ENCODE data around the gene MLXIPL. TPM values are rescaled to one million over a fixed set of nuclear protein-coding genes. Genes with fewer than 3 reads are reported as not detected.

Gene MLXIPL
- total and polyA plus RNA-seq, 2 of the 8 experiments (the other 6 are each of a cell fraction or from before 2014, with no cell fraction given) = 9.4 to 10.6 TPM

DNA sequence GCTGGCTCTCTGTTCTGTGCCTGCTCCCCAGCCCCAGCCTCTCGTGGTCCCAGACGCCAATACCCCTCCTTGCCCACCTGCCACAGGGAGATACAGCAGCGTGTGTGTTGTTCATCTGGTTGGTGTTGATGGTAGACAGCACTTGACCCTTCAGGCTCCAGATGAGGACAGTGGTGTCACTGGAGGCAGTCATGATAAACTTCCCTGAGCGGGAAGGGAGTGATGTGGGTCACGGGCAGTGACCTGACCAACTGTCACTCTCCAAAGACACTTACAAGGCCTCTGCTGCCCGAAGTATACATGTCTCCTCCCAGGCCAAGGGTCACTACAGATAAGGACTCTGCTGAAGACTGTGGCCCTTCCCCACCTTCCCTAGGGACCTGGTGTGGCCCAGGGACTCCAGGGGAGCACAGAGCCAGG is 51.5 kb downstream of the MLXIPL start:
- no peak overlapping the region for H3K23ac ChIP-seq (ENCODE audit: insufficient read length)
- H3K14ac ChIP-seq (ENCODE audit: insufficient read length) = no peak overlapping the region
- no peak overlapping the region for H4K8ac ChIP-seq (ENCODE audit: extremely low read depth, insufficient read depth, low read length)
- peaks cover 26 to 48% (median 38%) of the 10 kb centered on the region in 4 experiments for H3K36me3 ChIP-seq (ENCODE audit: control insufficient read depth in 2 of 4, insufficient read depth in 4 of 4, low read length in 3 of 4)
- H2BK12ac ChIP-seq (ENCODE audit: low read depth, low read length) = no peak overlapping the region
- H3K9me3 ChIP-seq (ENCODE audit: insufficient read depth in 2 of 2, low read depth in 1 of 2, low read length in 1 of 2) = no peaks in the 10 kb centered on the region
- H2BK5ac ChIP-seq (ENCODE audit: low read depth, low read length) = no peak overlapping the region
- ChIA-PET POLR2A (ENCODE audit: partially characterized antibody) (interaction anchor here (1.2 kb wide), 1 partner anchor 166 kb away, joined by 3 read pairs; the partner anchor contains the start of gene ABHD11), CTCF (ENCODE audit: partially characterized antibody) (interaction anchor here (1.6 kb wide), 1 partner anchor 34 kb away, joined by 4 read pairs; no protein-coding TSS in a partner anchor)
- FAIRE-seq = no peak
- no peak overlapping the region for H3K27ac ChIP-seq (ENCODE audit: low read depth, low read length)
- H3K79me1 ChIP-seq (ENCODE audit: low read depth, low read length) = peaks cover 3% of the 10 kb centered on the region; the same call in 1 of the 2 replicates
- H4K91ac ChIP-seq (replicated peaks; ENCODE audit: insufficient read length, low read length) = no peak overlapping the region
- peaks cover 0 to 10% of the 10 kb centered on the region in 2 experiments for H4K20me1 ChIP-seq (replicated peaks in 1 of 2; ENCODE audit: control insufficient read depth in 1 of 2, insufficient read depth in 2 of 2, low read length in 2 of 2)
- H3K9ac ChIP-seq (replicated peaks in 1 of 4; ENCODE audit: extremely low read depth in 1 of 4, low read depth in 3 of 4, low read length in 3 of 4) = no peak overlapping the region
- H3K18ac ChIP-seq (ENCODE audit: extremely low read depth, low read length) = no peak overlapping the region
- H3K56ac ChIP-seq (replicated peaks; ENCODE audit: insufficient read length, low read depth, low read length) = no peak overlapping the region
- WGBS, 2 experiments (ENCODE audit: extremely low coverage in 1 of 2, insufficient coverage in 1 of 2, insufficient read length in 1 of 2, insufficient replicate concordance in 2 of 2, low coverage in 1 of 2, low lambda C conversion rate in 2 of 2, missing lambda C conversion rate in 1 of 2) = 87% methylated on average over 6 of the region's 6 CpGs; no CpG with 5 or more reads in 1 of the 2 experiments
- no peak overlapping the region for H2AK5ac ChIP-seq (ENCODE audit: low read depth, low read length)
- peaks cover 3% of the 10 kb centered on the region; the same call in 1 of the 2 replicates for H3K23me2 ChIP-seq (ENCODE audit: low read depth, low read length)
- no peak overlapping the region for H3K4me3 ChIP-seq (ENCODE audit: extremely low read depth in 1 of 4, insufficient read depth in 2 of 4, low read depth in 3 of 4, low read length in 4 of 4)
- H3K4me2 ChIP-seq (ENCODE audit: insufficient read depth in 1 of 2, low read depth in 2 of 2, low read length in 2 of 2) = no peak overlapping the region
- H3K27me3 ChIP-seq (replicated peaks in 1 of 4; ENCODE audit: control insufficient read depth in 3 of 4, extremely low read depth in 1 of 4, insufficient read depth in 3 of 4, low read length in 3 of 4) = peaks cover 0 to 4% (median under 1%) of the 10 kb centered on the region in 4 experiments; a peak in 3 of 7 replicates
- no peak overlapping the region for H3K4ac ChIP-seq (replicated peaks; ENCODE audit: insufficient read length, low read depth, low read length)
- no peak overlapping the region for H2AFZ ChIP-seq (ENCODE audit: low read length)
- no peak overlapping the region for H2BK120ac ChIP-seq (replicated peaks; ENCODE audit: low read depth, low read length)
- no peak overlapping the region for H2BK20ac ChIP-seq (ENCODE audit: low read length)
- DNase-seq (ENCODE audit: low read depth in 1 of 2, low spot score in 2 of 2) = no peak
- no peak for TF ChIP-seq POU5F1 (IDR thresholded peaks at IDR 0.05; ENCODE audit: low read depth, low read length)
- TF ChIP-seq RBBP5 (IDR thresholded peaks at IDR 0.05; ENCODE audit: borderline replicate concordance, low read depth, low read length) = no peak
- no peak for TF ChIP-seq CREB1 (IDR thresholded peaks at IDR 0.05)
- no peak for TF ChIP-seq TBP (IDR thresholded peaks at IDR 0.05; ENCODE audit: low read depth, low read length)
- no peak for TF ChIP-seq MAFK (IDR thresholded peaks at IDR 0.05; ENCODE audit: low read depth, low read length)
- TF ChIP-seq EP300 (IDR thresholded peaks at IDR 0.05; ENCODE audit: borderline replicate concordance in 1 of 2, low read depth in 2 of 2, low read length in 2 of 2) = no peak
- no peak overlapping the region for H4K5ac ChIP-seq (ENCODE audit: insufficient read length, low read depth, low read length)
- peaks cover 0 to 5% of the 10 kb centered on the region in 2 experiments; a peak in 1 of 4 replicates for H3K79me2 ChIP-seq (ENCODE audit: control insufficient read depth in 1 of 2, insufficient read depth in 2 of 2, low read length in 2 of 2)
- no peaks in the 10 kb centered on the region for H3K4me1 ChIP-seq (replicated peaks in 1 of 4; ENCODE audit: control insufficient read depth in 3 of 4, insufficient read depth in 4 of 4, low read length in 3 of 4)
- H2BK15ac ChIP-seq (ENCODE audit: low read length) = no peak overlapping the region
